ENCODE measurements around the gene SLC39A11. TPM values are rescaled to one million over a fixed set of nuclear protein-coding genes. Genes with fewer than 3 reads are reported as not detected.

Gene SLC39A11
- total RNA-seq, 1 experiment from 2014 or later = 18.9 TPM

- Mint-ChIP-seq H3K4me1 (no peaks in the 10 kb centered on the region), H3K27me3 (ENCODE audit: low read depth) (no peaks in the 10 kb centered on the region), H3K9me3 (no peaks in the 10 kb centered on the region), H3K36me3 (no peaks in the 10 kb centered on the region), H3K27ac (no peak overlapping the region), H3K4me3 (no peak overlapping the region)
- no peak for TF ChIP-seq NR3C1 (CRISPR knock-in tag; conservative IDR thresholded peaks at IDR 0.05; ENCODE audit: low read depth)
- TF ChIP-seq ELF4 (CRISPR knock-in tag; IDR thresholded peaks at IDR 0.05; ENCODE audit: low read depth) = no peak
- no peak for TF ChIP-seq MAX (CRISPR knock-in tag; IDR thresholded peaks at IDR 0.05)
- TF ChIP-seq MYBL2 (CRISPR knock-in tag; IDR thresholded peaks at IDR 0.05) = no peak
- no peak for TF ChIP-seq FOXK1 (CRISPR knock-in tag; IDR thresholded peaks at IDR 0.05)
- TF ChIP-seq RELA (CRISPR knock-in tag; IDR thresholded peaks at IDR 0.05; ENCODE audit: borderline replicate concordance) = no peak
- no peak for TF ChIP-seq FOXP1 (CRISPR knock-in tag; IDR thresholded peaks at IDR 0.05; ENCODE audit: borderline replicate concordance)
- ChIA-PET POLR2A (no interaction called here), CTCF (interaction anchor here (1.2 kb wide), 1 partner anchor 72 kb away, joined by 5 read pairs; no protein-coding TSS in a partner anchor)
- DNase-seq (ENCODE audit: low spot score) (no peak), ATAC-seq (no peak)
These were observed 34.5 kb downstream of the SLC39A11 start for GRCh38 chr17:73058022-73058421.

- H3K27me3 Mint-ChIP-seq (ENCODE audit: low read depth) = no peaks in the 10 kb centered on the region
- POLR2A ChIA-PET = no interaction called here
- ATAC-seq (no peak), DNase-seq (ENCODE audit: low spot score) (no peak)
- CTCF ChIA-PET = interaction anchor here (1.2 kb wide), 1 partner anchor 71 kb away, joined by 5 read pairs; no protein-coding TSS in a partner anchor
- H3K36me3 Mint-ChIP-seq = no peaks in the 10 kb centered on the region
- no peak for TF ChIP-seq NR2C2 (CRISPR knock-in tag; IDR thresholded peaks at IDR 0.05)
- TF ChIP-seq HMGXB4 (CRISPR knock-in tag; IDR thresholded peaks at IDR 0.05) = no peak
- TF ChIP-seq E2F1 (CRISPR knock-in tag; IDR thresholded peaks at IDR 0.05) = no peak
- TF ChIP-seq ZNF396 (CRISPR knock-in tag; IDR thresholded peaks at IDR 0.05; ENCODE audit: borderline replicate concordance) = no peak
- TF ChIP-seq E2F5 (CRISPR knock-in tag; IDR thresholded peaks at IDR 0.05) = no peak
- TF ChIP-seq ZNF138 (CRISPR knock-in tag; conservative IDR thresholded peaks at IDR 0.05) = no peak
- TF ChIP-seq SMAD3 (CRISPR knock-in tag; IDR thresholded peaks at IDR 0.05; ENCODE audit: borderline replicate concordance) = no peak
- TF ChIP-seq ZNF532 (CRISPR knock-in tag; IDR thresholded peaks at IDR 0.05; ENCODE audit: borderline replicate concordance) = no peak
- TF ChIP-seq PREB (CRISPR knock-in tag; IDR thresholded peaks at IDR 0.05; ENCODE audit: borderline replicate concordance) = no peak
- no peak for TF ChIP-seq E2F4 (CRISPR knock-in tag; IDR thresholded peaks at IDR 0.05; ENCODE audit: borderline replicate concordance, low read depth)
- TF ChIP-seq HMGA2 (CRISPR knock-in tag; IDR thresholded peaks at IDR 0.05) = no peak
- no peak for TF ChIP-seq ZNF219 (CRISPR knock-in tag; IDR thresholded peaks at IDR 0.05; ENCODE audit: borderline replicate concordance)
- no peaks in the 10 kb centered on the region for H3K4me1 Mint-ChIP-seq
- no peak overlapping the region for H3K27ac Mint-ChIP-seq
- H3K4me3 Mint-ChIP-seq = no peak overlapping the region
- H3K9me3 Mint-ChIP-seq = no peaks in the 10 kb centered on the region
These were observed 35.3 kb downstream of the SLC39A11 start for GRCh38 chr17:73057196-73057595.
